Glomerular visceral epithelial cell (primary cell): ENCODE results near the gene EPO.
"Not testable (repeated sequence)": the region's sequence is repeated elsewhere in the genome, so short reads cannot be mapped to it uniquely, and the experiment has no call there.

ENCODE experiments used
- DNase-seq: peaks from one replicate; pipeline ENCODE4 v3.0.0-alpha.2; 2016; ENCODE audit errors: extremely low spot score

EPO gene

GRCh38 chr7:100705320-100705752 is 14.9 kb upstream of the EPO start:
- DNase-seq = peak; percentile 70

- DNase-seq = peak; percentile 98
These were observed 14.3 kb upstream of the EPO start, which contains the start of gene POP7 for GRCh38 chr7:100705753-100706671. Gene POP7 (plus strand): TSS chr7:100706121. CDS start chr7:100706831, 710 bp downstream.

GRCh38 chr7:100706672-100707311 is 13.5 kb upstream of the EPO start:
- no peak for DNase-seq

GRCh38 chr7:100708395-100708794 is 11.9 kb upstream of the EPO start:
- DNase-seq = no peak

GRCh38 chr7:100710452-100710851 is 9.8 kb upstream of the EPO start:
- DNase-seq = no peak

- DNase-seq = no peak
These were observed 8.9 kb upstream of the EPO start for GRCh38 chr7:100711369-100711768.

- DNase-seq = no peak
These were observed 5.5 kb upstream of the EPO start for GRCh38 chr7:100714725-100715124.

GRCh38 chr7:100717073-100717472 is 3.2 kb upstream of the EPO start:
- DNase-seq = not testable (repeated sequence)

GRCh38 chr7:100719523-100720278 is 567 bp upstream of the EPO start:
- DNase-seq = no peak

- DNase-seq = no peak
These were observed 620 bp downstream of the EPO start for GRCh38 chr7:100720671-100721504.

GRCh38 chr7:100721505-100721812 is 1.2 kb downstream of the EPO start:
- DNase-seq = no peak

- DNase-seq = no peak
These were observed 2.4 kb downstream of the EPO start for GRCh38 chr7:100722480-100723212.

GRCh38 chr7:100723732-100724275 is 3.5 kb downstream of the EPO start:
- no peak for DNase-seq

- DNase-seq = not testable (repeated sequence)
These were observed 4.1 kb downstream of the EPO start for GRCh38 chr7:100724364-100724763.

GRCh38 chr7:100726996-100727761 is 6.9 kb downstream of the EPO start:
- no peak for DNase-seq

GRCh38 chr7:100728196-100728595 is 7.9 kb downstream of the EPO start:
- DNase-seq = no peak

GRCh38 chr7:100730136-100730800 is 10.0 kb downstream of the EPO start:
- no peak for DNase-seq

- no peak for DNase-seq
These were observed 11.8 kb downstream of the EPO start for GRCh38 chr7:100731937-100732636.

GRCh38 chr7:100735730-100736129 is 15.5 kb downstream of the EPO start:
- DNase-seq = no peak
